T-helper 1 cell (primary cell): ENCODE results near the gene NNT.
A peak's percentile ranks its signal among the peaks of the same experiment; 100 is the strongest.
"Not testable (repeated sequence)": the region's sequence is repeated elsewhere in the genome, so short reads cannot be mapped to it uniquely, and the experiment has no call there.

Source experiments
- DNase-seq, 5 donors: peaks; one replicate each; pipeline ENCODE4 v3.0.0-alpha.2; 2012 to 2020

Gene NNT

DNA sequence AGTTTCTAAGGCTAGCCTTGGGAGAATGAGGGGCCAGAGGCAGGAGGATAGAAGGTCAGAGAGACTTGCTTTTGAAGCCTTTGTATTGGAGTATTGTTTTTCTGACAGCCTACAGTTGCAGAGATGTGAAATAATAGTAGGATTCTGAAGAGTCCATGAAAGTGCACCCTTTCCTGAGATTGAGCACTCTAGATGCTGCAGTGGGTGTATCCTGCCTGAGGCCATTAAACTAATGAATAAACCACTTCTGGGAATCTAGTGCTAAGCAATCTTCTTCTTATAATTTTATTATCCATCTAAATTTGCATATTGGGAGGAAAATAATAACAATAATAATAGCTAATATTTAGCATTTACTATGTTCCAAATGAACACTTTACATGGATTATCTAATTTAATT is 19.3 kb upstream of the NNT start:
- DNase-seq, result no peak

- no peak for DNase-seq
Measured at GRCh38 chr5:43584166-43584699, 18.7 kb upstream of the NNT start.

DNA sequence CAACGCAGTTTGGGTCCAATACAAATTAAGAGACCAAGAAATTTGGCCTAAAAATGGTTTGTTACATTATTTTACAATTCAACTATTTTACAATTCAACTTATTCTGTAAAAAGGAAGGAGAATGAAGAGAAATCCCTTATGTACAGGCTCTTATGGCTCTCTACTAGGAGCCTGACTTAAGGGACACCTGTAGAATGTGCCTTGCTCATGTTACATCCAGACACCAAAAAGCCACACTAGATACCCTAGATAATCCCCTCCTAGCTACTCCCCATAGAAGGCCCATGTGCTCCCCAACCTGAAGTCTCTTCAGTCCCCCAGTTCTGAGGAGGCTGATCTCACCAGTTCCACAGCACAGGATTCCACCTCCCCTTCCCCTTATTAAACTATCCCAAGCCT is 14.1 kb upstream of the NNT start:
- DNase-seq, result no peak

GRCh38 chr5:43589310-43589709 is 13.7 kb upstream of the NNT start:
- DNase-seq, result no peak

DNA sequence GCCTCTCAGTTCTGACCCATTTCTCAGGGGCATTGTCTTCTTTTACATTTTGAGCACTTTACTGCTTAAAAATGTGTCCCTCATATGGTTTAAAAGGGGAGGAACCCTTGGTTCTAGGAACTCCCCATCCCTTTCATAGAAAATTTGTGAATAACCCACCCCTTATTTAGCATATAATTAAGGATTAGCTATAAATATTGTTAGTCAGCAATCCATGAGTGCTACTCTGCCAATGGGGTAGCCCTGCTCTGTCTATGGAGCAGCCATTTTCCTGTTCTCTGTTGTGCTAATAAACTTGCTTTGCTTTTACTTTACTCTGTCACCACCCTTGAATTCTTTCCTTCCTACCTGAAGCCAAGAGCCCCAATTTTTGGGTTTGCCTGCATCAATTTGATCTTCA is 12.3 kb upstream of the NNT start:
- DNase-seq, result no peak

- DNase-seq, result no peak
Measured at GRCh38 chr5:43592363-43592762, 10.6 kb upstream of the NNT start.

DNA sequence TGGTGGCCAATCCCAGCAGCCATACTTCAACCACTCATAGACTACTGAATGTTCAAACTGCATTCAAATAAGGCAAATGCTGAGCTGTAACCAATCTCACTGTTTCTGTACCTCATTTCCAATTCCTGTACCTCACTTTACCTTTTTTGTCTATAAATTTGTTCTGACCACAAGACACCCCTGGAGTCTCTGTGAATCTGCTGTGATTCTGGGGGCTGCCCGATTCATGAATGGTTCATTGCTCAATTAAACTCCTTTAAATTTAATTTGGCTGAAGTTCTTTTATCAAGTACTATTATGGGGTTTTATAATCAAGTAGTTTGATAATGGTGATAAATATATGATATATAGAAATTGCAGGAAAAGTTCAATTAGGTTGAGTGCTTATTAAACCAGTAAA is 4.1 kb upstream of the NNT start:
- DNase-seq, result not testable (repeated sequence)

- DNase-seq, result no peak
Measured at GRCh38 chr5:43601454-43602260, 1.3 kb upstream of the NNT start.

GRCh38 chr5:43603344-43604217 is 601 bp downstream of the NNT start:
- peak; percentile 41 to 89 (median 57) for DNase-seq

GRCh38 chr5:43604699-43605098 is 1.7 kb downstream of the NNT start:
- DNase-seq, result no peak

DNA sequence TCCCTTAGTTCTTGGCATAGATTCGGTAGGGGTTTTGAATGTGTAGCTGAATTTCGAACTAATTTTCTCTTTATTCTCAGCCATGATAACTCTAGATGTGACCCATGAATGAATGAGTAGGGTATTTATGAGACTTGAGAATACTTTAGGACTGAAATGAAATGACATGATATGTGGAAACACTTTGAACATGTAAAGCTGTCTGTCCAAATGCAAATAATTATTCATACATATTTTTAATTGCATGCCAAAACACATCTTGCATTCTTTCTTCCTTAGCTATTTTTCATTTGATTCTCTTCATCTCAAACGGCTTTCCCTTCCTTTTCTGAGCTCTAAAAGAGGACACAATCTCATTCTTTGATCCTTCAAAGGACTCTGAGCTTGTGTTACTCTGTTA is 3.4 kb downstream of the NNT start:
- DNase-seq, result no peak

- no peak for DNase-seq
Measured at GRCh38 chr5:43608406-43608805, 5.4 kb downstream of the NNT start.

- DNase-seq, result peak in 1 of 5 donors; percentile 11
Measured at GRCh38 chr5:43609752-43610151, 6.8 kb downstream of the NNT start.

DNA sequence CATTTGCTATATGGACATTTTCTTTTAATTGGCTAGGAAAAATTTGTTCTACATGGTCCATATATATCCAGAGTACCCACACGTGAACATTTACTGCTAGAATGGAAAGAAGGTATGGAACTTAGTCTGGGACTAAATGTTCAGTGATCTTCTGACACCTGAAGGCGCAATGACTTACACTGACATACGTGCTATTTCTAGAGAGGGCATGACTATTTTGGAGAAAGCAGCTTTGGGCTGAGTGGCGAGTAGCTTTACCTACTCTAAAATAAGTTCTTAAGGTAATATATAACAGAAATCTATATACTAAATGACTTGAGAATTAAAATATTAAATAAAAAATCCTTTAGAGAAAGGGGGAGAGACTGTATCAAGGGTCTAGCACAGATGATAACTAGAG is 10.4 kb downstream of the NNT start:
- DNase-seq, result no peak

- no peak for DNase-seq
Measured at GRCh38 chr5:43615445-43616184, 12.6 kb downstream of the NNT start.

GRCh38 chr5:43616535-43616934 is 13.6 kb downstream of the NNT start:
- DNase-seq, result no peak

DNA sequence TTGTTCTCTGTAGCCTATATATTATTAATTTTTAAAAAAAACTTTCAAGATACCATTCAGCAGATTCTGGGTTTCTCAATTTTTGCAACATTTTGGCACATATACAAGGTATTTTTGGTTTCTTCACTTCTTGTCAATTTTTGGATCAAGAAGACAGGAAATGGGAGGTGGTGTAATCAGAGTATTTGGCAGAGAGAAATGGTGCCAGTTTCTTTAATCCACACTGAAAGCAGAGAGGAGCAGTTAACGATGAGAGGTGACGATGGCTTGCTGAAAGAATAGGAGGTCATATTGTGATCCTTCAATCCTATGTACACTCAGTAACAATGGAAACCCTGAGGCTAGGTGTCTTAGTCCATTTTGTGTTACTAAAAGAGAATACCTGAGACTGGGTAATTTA is 16.4 kb downstream of the NNT start:
- DNase-seq, result no peak

DNA sequence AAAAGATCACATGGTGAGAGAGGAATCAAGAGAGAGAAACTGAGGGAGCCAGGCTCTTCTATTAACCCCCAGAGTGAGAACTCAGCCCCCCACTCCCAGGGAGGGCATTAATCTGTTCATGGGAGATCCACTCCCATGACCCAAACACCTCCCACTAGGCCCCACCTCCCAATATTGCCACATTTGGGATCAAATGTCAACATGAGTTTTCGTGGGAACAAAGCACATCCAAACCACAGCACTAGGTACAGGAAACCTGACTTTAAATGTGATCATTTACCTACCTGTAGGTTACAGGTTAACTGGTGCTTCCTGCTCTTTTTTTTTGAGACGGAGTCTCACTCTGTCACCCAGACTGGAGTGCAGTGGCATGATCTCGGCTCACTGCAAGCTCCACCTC is 16.9 kb downstream of the NNT start:
- DNase-seq, result no peak

DNA sequence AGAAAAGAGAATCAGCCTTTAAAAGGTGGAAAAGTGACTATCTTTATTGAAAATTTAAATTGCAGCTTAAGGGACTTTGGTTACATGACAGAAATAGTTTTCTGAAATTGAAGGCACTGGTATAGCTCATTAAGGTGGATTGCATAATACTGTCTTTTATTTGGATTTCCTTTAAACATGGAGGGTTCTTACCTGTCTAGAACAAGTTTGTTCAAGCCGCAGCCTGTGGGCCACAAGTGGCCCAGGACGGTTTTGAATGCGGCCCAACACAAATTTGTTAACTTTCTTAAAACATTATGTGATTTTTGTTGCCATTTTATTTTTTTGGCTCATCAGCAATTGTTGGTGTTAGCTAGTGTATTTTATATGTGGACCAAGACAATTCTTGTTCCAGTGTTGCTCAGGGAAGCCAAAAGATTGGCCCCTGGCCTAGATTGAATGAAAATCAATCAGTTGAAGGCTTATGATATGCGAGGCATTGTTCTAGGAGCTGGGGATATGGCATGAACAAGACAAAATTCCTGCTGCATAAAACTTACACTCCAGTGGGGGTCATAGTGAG is 18.0 kb downstream of the NNT start:
- no peak for DNase-seq

DNA sequence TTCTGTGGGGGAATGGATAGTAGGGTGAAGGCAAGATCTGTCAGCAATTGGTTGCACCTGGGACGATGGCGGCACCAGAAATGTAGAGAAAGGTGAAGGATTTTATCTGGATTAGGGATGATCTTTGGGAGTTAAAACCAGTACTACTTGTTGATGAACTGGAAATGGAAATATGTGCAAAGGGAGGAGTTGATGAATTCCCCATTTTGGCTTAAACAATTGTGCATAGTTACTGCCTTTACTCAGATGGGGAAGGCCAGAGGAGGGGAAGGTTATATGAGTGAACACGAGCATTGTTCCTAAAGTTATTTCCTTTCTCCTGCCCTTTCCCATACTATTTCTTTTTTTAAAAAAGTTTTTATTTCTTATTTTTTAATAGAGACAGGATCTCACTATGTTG is 19.1 kb downstream of the NNT start:
- DNase-seq, result no peak

GRCh38 chr5:43623048-43623680 is 20.2 kb downstream of the NNT start:
- no peak for DNase-seq

DNA sequence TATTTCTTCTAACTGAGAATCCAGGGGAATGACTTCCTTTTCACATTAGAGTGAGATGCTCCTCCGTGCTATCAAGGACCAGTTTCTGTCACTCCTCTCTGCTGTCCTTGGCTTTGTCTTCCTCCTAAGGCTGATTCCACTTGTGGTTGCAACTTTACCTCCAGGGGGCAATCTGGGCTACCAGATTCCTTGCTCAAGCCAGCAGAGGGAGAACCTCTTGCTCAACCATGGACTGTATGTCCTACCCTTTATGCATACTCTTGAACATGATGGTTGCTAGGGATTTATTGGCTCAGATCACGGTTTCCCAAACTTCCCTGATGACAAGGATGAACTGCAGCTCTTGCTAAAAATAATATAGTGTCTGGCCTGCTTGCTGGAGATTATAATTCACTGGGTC is 24.0 kb downstream of the NNT start:
- no peak for DNase-seq
